ENCODE data around the gene CAND2. TPM values are rescaled to one million over a fixed set of nuclear protein-coding genes. Genes with fewer than 3 reads are reported as not detected.

CAND2 gene
- total RNA-seq, 1 experiment from 2014 or later: 0.37 TPM

DNA sequence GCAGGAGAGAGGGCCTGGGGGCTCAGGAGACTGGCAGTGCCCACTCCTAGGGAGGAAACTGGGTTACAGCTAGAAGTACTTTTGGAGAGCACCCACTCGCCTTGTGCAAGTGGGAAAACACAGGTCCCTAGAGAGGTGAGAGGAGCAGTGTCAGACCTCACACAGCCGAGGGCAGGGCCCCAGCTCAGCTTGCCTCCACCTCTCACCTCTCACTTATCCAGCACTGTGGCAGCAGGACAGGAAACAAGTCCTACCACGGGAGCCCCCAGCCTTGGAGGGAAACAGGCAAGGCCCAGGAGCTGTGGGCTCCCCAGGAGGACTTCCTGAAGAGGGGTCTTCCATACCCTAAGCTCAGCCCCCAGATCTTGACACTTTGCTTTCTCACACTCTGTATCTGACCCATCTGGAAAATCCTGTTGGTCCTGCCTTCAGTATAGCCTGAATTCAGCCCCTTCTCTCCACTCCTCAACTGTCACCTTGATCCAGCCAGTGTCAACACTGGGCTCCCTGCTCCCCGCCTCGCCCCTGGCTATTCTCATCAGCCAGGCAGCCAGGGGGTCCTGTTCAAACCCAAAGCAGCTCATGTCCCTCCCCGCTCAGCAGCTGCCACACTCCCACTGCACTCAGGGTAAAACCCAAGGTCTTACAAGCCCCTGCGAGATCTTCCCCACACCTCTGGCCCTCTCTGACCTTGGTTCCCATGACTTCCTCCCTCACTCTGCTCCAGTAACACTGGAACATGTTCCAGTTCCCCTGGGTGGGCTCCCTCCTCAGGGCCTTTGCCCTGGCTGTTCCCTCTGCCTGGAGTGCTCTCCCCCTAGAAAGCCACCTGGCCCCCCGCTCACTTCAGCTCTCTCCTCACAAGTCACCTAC, 36.6 kb upstream of the CAND2 start:
- intact Hi-C loops (cut with micrococcal nuclease; ENCODE audit: unreplicated experiment): loop anchor here (1.0 to 10.0 kb wide), 4 partner anchors 9 to 565 kb away; no protein-coding TSS in a partner anchor
- H4K20me1 ChIP-seq (ENCODE audit: insufficient read depth): no peaks in the 10 kb centered on the region
- H3K36me3 ChIP-seq (ENCODE audit: low read depth): no peaks in the 10 kb centered on the region
- H3K4me3 ChIP-seq: peak overlapping the region; percentile 18; the same call in 1 of the 2 replicates
- ChIA-PET POLR2A (ENCODE audit: unreplicated experiment) (interaction anchor here (0.7 kb wide), 1 partner anchor 16 kb away, joined by 3 read pairs; no protein-coding TSS in a partner anchor), CTCF (interaction anchor here (0.7 to 1.6 kb wide), 2 partner anchors 8 to 18 kb away, joined by 3 read pairs; no protein-coding TSS in a partner anchor)
- H2AFZ ChIP-seq: peak overlapping the region; percentile 59; the same call in 1 of the 2 replicates
- no peak for TF ChIP-seq EZH2 (IDR thresholded peaks at IDR 0.05; ENCODE audit: low read depth)
- TF ChIP-seq, protein P1, sequence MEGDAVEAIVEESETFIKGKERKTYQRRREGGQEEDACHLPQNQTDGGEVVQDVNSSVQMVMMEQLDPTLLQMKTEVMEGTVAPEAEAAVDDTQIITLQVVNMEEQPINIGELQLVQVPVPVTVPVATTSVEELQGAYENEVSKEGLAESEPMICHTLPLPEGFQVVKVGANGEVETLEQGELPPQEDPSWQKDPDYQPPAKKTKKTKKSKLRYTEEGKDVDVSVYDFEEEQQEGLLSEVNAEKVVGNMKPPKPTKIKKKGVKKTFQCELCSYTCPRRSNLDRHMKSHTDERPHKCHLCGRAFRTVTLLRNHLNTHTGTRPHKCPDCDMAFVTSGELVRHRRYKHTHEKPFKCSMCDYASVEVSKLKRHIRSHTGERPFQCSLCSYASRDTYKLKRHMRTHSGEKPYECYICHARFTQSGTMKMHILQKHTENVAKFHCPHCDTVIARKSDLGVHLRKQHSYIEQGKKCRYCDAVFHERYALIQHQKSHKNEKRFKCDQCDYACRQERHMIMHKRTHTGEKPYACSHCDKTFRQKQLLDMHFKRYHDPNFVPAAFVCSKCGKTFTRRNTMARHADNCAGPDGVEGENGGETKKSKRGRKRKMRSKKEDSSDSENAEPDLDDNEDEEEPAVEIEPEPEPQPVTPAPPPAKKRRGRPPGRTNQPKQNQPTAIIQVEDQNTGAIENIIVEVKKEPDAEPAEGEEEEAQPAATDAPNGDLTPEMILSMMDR (conservative IDR thresholded peaks at IDR 0.05): no peak
- H3K79me2 ChIP-seq (ENCODE audit: low read depth): peaks cover 20% of the 10 kb centered on the region; the same call in 1 of the 2 replicates
- peak overlapping the region; percentile 78 for H3K4me2 ChIP-seq
- BruUV-seq (replicated peaks): TSS peak; percentile 72
- peaks cover 51% of the 10 kb centered on the region for H3K4me1 ChIP-seq (replicated peaks; ENCODE audit: insufficient read depth)
- H3K9me2 ChIP-seq (ENCODE audit: insufficient read depth): no peaks in the 10 kb centered on the region
- no peaks in the 10 kb centered on the region for H3K27me3 ChIP-seq (ENCODE audit: insufficient read depth, low read depth)
- H3F3A ChIP-seq (ENCODE audit: insufficient read depth, low read depth): peaks cover 53% of the 10 kb centered on the region
- H3K9me3 ChIP-seq (ENCODE audit: insufficient read depth, low read depth): no peaks in the 10 kb centered on the region
- DNase-seq: peak; percentile 39 to 63
- H3K27ac ChIP-seq: peak overlapping the region; percentile 91

DNA sequence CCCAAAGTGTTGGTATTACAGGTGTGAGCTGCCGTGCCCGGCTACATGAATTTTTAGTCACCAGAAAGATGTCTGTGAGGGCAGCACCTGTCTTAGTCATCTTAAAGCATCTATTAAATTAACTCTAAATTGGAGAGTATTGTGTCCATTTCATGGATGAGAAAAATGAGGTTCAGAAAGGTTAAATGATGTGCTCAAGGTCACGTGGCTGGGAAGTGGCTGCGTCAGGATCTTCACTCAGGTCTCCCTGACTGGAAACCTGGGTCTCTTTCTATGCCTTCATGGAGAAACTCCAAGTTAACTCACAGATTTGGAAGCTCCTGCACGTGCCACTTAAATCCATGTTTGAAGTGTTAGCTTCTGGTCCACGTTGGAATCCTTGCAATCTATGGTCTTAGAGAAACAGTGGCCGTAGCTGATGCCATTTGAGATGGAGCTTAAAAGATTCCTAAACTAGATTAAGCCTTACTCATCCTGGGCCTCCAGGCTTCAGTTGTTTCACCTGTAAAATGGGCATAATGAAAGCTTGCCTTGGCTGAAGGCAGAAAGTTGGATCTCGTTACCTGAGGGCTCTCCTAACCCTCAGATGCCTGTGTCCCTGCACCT, 32.2 kb upstream of the CAND2 start:
- TF ChIP-seq, protein P1 (conservative IDR thresholded peaks at IDR 0.05): no peak
- no peak for TF ChIP-seq EZH2 (IDR thresholded peaks at IDR 0.05; ENCODE audit: low read depth)
- Histone ChIP-seq H2AFZ (no peak overlapping the region), H3K9me3 (ENCODE audit: insufficient read depth, low read depth) (no peaks in the 10 kb centered on the region), H3K36me3 (ENCODE audit: low read depth) (no peaks in the 10 kb centered on the region), H3K9me2 (ENCODE audit: insufficient read depth) (no peaks in the 10 kb centered on the region), H3K4me3 (no peak overlapping the region), H4K20me1 (ENCODE audit: insufficient read depth) (no peaks in the 10 kb centered on the region), H3F3A (ENCODE audit: insufficient read depth, low read depth) (peaks cover 36% of the 10 kb centered on the region), H3K79me2 (ENCODE audit: low read depth) (no peaks in the 10 kb centered on the region), H3K4me1 (replicated peaks; ENCODE audit: insufficient read depth) (peaks cover 28% of the 10 kb centered on the region), H3K4me2 (no peak overlapping the region), H3K27ac (0 out of 2 replicates have a peak overlapping the region, but pooled peaks have one; percentile 33), H3K27me3 (ENCODE audit: insufficient read depth, low read depth) (no peaks in the 10 kb centered on the region)
- POLR2A ChIA-PET (ENCODE audit: unreplicated experiment): no interaction called here
- DNase-seq: no peak
- no TSS peak for BruUV-seq (replicated peaks)
- intact Hi-C loops (cut with micrococcal nuclease; ENCODE audit: unreplicated experiment): no loop called here
- CTCF ChIA-PET: interaction anchor here (0.7 kb wide), 2 partner anchors 30 to 48 kb away, joined by 3 read pairs; no protein-coding TSS in a partner anchor

DNA sequence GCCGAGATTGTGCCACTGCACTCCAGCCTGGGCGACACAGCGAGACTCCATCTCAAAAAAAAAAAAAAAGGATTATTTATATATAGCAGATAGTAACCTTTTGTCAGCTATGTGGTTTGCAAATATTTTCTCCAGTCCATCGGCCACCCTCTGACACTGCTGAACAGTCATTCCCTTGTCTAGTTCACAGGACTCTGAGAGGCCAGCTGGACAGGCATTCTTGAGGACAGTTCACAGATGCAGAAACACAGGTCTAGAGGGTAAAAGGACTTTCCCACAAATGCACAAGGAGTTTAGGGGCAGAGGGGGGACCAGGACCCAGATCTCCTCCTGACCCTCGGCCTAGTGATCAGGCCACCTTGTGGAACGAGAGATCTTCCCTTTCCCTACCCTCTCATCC, 29.9 kb upstream of the CAND2 start:
- Histone ChIP-seq H3K4me2 (no peak overlapping the region), H3K27me3 (ENCODE audit: insufficient read depth, low read depth) (no peaks in the 10 kb centered on the region), H4K20me1 (ENCODE audit: insufficient read depth) (no peaks in the 10 kb centered on the region), H3K4me1 (replicated peaks; ENCODE audit: insufficient read depth) (peaks cover 10% of the 10 kb centered on the region), H3K36me3 (ENCODE audit: low read depth) (no peaks in the 10 kb centered on the region), H3F3A (ENCODE audit: insufficient read depth, low read depth) (peaks cover 18% of the 10 kb centered on the region; the same call in 1 of the 2 replicates), H3K27ac (no peak overlapping the region), H2AFZ (no peak overlapping the region), H3K79me2 (ENCODE audit: low read depth) (no peaks in the 10 kb centered on the region), H3K9me2 (ENCODE audit: insufficient read depth) (no peaks in the 10 kb centered on the region), H3K9me3 (ENCODE audit: insufficient read depth, low read depth) (no peaks in the 10 kb centered on the region), H3K4me3 (no peak overlapping the region)
- POLR2A ChIA-PET (ENCODE audit: unreplicated experiment): no interaction called here
- intact Hi-C loops (cut with micrococcal nuclease; ENCODE audit: unreplicated experiment): no loop called here
- BruUV-seq (replicated peaks): no TSS peak
- no peak for DNase-seq
- CTCF ChIA-PET: interaction anchor here (0.6 kb wide), 2 partner anchors 18 to 513 kb away, joined by 3 to 5 read pairs; no protein-coding TSS in a partner anchor
- TF ChIP-seq, protein P1 (conservative IDR thresholded peaks at IDR 0.05): no peak
- no peak for TF ChIP-seq EZH2 (IDR thresholded peaks at IDR 0.05; ENCODE audit: low read depth)

All from PC-9 (cell line).